GM18873 (cell line): Measurements from ENCODE around the gene ECM1.

Experiments
- ATAC-seq: cut with Tn5 transposase; IDR thresholded peaks from one replicate; pipeline ENCODE4 v1.9.1; 2021; ENCODE audit warnings: mild to moderate bottlenecking, moderate library complexity, moderate number of reproducible peaks; ENCODE audit not compliant: unreplicated experiment, low FRiP score

The ECM1 gene

GRCh38 chr1:150543500-150544143 is 35.7 kb downstream of the ECM1 start:
- no peak for ATAC-seq

- ATAC-seq: no peak
Observed at GRCh38 chr1:150544204-150544603, 36.3 kb downstream of the ECM1 start.

DNA sequence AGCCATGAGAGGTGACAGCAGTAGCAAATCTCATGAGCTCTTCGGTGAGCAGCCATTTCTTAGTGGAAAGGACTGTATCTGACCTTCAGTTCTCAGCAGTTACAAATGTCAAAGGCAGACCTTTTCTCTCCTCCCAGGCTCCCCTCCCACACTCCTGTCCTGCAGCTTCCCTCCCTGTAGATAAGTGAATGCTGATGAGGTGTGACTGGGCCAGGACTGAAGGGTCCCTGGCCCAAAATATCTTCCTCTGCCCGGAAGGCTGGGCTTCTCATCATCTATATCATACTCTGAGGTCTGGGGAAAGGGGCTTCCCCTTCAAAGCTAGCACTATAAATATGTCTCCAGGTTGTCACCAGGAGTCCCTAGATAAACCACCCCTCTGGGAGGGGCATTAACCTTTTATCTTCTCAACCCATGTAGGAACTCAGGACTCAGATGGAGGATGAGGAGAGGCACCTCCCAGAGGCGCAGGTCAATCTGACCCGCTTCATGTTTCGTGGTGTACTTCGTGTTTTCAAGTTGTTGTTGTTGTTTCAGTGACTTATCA is 37.6 kb downstream of the ECM1 start:
- no peak for ATAC-seq

DNA sequence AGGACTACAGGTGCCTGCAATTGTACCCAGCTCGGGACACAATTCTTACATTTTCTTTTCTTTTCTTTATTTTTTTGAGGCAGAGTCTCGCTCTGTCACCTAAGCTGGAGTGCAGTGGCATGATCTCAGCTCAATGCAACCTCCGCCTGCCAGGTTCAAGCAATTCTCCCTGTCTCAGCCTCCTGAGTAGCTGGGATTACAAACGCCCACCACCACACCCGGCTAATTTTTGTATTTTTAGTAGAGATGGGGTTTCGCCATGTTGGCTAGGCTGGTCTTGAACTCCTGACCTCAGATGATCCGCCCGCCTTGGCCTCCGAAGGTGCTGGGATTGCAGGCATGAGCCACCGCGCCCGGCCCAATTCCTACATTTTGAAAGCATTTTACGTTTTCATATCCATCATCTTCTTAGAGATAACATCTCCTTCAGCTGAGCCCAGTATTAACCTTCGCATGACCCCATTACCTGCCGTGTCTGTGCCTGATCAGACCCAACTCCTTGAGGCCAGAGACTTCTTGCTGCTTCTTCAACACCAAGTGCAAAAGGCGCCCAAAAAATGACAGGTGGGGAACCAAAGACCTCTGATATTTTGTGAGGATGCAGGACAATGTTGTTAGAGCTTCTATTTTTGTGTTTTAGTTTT is 38.5 kb downstream of the ECM1 start:
- ATAC-seq: no peak

- ATAC-seq: no peak
Observed at GRCh38 chr1:150548324-150548631, 40.4 kb downstream of the ECM1 start.

DNA sequence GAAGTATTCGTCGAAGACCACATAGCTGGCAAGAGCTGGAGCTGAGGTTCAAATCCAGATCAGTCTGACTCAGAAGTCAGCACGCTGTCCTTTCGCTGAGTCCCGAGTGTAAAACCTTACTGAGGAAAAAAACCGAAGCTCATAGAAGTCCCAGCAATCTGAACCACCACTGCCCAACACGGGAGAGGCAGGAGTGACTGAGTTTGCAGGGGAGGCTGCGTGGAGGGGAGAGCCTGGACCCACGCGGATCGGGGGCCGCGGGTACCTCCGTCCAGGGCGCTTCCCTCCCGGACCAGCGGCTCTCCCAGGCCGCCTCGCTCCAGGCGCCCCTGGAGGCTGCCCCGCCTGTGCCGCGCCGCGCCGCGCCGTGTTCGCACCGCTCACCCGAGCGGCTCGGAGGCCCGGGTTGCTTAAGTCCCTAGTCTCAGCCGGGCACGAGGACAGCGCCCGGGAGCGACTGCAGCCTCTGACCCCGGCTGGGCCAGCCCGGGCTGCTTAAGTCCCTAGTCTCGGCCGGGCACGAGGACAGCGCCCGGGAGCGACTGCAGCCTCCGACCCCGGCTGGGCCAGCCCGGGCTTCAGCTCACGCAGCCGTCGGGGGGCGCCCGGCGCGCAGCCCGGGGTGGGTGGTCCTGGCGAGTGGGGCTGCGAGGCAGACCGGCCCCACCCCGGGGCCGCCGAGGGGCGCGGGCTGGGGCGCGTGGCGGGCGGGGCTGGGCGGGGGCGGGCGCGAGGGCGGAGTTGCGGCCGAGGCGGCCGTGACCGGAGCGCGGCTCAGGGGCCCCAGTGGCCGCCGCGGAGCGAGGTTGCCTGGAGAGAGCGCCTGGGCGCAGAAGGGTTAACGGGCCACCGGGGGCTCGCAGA is 41.0 kb downstream of the ECM1 start, which contains the start of gene ADAMTSL4:
TSS of gene ADAMTSL4 (plus strand) at position 777 of the 864 bp plus-strand sequence. CDS start 2,881 bp downstream, outside the sequence.
- ATAC-seq: no peak

DNA sequence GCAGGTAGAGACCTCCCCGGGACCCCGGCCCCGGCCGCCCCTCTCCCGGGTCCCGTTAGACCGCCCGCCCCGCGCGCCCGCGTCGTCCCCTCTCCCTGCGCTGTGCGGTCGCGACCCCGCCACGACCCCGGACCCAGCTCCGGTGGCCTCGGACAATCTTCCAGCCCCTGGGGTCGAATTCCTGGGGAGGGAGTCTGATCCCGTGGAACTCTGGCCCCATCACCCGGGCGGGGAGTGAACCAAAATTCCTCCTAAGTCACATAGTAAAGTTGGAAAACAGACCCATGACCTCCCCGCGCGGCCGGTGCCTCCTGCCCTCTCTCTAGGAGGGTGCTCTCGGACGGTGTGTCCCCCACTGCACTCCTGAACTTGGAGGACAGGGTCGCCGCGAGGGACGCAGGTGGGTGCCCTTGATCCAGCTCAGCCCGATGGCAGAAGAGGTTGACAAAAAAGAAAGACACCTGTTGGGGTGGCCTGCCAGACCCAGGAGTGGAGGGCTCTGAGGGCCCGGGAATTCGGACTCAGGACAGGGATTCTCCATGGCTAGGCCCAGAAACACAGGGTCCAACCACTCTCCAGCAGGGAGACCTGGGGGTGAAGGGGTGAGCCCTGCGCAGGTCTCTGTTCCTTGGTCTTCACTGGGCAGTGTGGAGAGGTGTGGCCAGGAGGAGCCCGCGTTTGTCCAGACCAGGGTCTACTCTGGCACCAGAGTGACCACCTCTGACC is 41.8 kb downstream of the ECM1 start:
- ATAC-seq: no peak

- ATAC-seq: no peak
Observed at GRCh38 chr1:150550222-150551050, 42.5 kb downstream of the ECM1 start.

GRCh38 chr1:150551051-150551783 is 43.3 kb downstream of the ECM1 start:
- no peak for ATAC-seq

GRCh38 chr1:150551784-150552127 is 43.8 kb downstream of the ECM1 start:
- no peak for ATAC-seq

DNA sequence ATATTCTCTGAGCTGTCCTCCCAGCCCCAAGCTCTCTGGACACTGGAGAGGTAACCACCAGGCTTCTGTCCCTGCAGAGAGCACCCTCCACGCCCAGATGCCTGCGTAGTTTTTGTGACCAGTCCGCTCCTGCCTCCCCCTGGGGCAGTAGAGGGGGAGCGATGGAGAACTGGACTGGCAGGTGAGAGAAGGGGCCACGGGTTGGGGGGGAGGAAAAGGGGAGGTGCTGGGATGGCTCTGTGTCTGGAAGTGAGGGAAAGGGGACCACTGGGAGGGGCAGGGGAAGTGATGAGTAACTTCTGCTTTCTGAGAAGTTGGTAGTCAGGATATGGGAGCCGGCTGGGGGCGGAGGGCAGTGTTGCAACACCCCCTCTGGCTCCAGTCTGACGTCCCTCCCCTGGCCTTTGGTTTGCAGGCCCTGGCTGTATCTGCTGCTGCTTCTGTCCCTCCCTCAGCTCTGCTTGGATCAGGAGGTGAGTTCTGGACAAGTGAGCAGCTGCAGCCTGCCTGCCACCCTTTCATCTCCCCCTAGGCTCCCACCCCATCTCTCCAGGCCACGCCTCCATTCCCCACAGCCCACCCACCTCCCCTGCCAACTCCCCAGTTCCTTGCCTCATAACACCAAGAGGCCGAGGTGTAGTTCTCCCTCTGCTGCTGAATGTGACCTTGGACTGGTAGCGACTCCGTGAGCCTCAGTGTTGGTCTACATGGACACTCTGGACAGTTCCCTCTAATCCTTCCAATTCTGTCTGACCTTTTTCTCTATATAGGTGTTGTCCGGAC is 44.4 kb downstream of the ECM1 start:
- no peak for ATAC-seq

GRCh38 chr1:150552911-150553289 is 45.0 kb downstream of the ECM1 start:
- ATAC-seq: no peak

DNA sequence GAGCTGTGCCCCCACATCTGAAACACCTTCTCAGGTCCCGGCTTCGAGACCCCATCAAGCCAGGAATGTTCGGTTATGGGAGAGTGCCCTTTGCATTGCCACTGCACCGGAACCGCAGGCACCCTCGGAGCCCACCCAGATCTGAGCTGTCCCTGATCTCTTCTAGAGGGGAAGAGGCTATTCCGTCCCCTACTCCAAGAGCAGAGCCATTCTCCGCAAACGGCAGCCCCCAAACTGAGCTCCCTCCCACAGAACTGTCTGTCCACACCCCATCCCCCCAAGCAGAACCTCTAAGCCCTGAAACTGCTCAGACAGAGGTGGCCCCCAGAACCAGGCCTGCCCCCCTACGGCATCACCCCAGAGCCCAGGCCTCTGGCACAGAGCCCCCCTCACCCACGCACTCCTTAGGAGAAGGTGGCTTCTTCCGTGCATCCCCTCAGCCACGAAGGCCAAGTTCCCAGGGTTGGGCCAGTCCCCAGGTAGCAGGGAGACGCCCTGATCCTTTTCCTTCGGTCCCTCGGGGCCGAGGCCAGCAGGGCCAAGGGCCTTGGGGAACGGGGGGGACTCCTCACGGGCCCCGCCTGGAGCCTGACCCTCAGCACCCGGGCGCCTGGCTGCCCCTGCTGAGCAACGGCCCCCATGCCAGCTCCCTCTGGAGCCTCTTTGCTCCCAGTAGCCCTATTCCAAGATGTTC is 45.6 kb downstream of the ECM1 start:
- ATAC-seq: no peak

GRCh38 chr1:150554086-150554452 is 46.2 kb downstream of the ECM1 start:
- ATAC-seq: no peak

- no peak for ATAC-seq
Observed at GRCh38 chr1:150555198-150555970, 47.5 kb downstream of the ECM1 start.

DNA sequence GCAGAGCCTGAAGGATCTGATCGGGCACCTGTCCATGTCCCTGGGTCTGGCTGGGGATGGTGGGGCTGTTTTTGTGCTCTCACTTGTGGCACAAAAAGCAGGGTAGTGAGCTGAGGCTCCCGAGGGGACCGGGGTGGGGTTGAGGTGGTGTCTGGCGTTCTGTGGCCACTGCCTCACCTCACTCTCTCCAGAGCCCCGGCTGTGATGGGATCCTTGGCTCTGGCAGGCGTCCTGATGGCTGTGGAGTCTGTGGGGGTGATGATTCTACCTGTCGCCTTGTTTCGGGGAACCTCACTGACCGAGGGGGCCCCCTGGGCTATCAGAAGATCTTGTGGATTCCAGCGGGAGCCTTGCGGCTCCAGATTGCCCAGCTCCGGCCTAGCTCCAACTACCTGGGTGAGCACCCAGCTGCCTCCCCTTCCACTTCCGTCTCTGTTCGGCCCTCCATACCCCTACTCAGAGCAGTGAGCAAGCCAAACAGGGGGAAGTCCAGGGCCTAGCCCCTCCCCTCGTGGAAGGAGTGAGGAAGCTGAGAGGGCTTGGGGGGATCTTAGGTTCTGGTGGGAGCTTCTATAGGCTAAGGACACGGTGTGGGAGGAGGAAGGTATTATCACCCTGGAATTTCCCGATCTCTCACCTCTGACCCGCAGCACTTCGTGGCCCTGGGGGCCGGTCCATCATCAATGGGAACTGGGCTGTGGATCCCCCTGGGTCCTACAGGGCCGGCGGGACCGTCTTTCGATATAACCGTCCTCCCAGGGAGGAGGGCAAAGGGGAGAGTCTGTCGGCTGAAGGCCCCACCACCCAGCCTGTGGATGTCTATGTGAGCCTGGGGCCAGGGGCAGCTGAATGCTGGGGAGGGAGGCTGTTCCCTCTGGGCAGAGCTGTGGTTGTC is 48.3 kb downstream of the ECM1 start:
- ATAC-seq: no peak
